Transverse colon (tissue), 4 donors: Measurements from ENCODE around the gene ENAH. TPM values are rescaled to one million over a fixed set of nuclear protein-coding genes. Genes with fewer than 3 reads are reported as not detected.

Source experiments
- DNase-seq: peaks from one replicate; pipeline ENCODE4 v3.0.0-alpha.2; 2019
- H3K27ac ChIP-seq, 4 donors: fragments of 200-600 bp; sonication (generic); 2 replicates each; pipeline ENCODE4 v1.5.1; 2016 to 2018; ENCODE audit warnings: inconsistent platforms in 4 of 4
- H3K27me3 ChIP-seq: fragments of 200-600 bp; sonication (generic); 2 replicates; pipeline ENCODE4 v1.5.1; 2017; ENCODE audit warnings: inconsistent platforms
- H3K36me3 ChIP-seq, 4 donors: fragments of 200-600 bp; sonication (generic); 2 replicates each; pipeline ENCODE4 v1.5.1; 2017 to 2019; ENCODE audit warnings: inconsistent platforms in 4 of 4
- H3K4me1 ChIP-seq, 4 donors: fragments of 200-600 bp; sonication (generic); 2 replicates each; pipeline ENCODE4 v1.5.1; 2017 to 2020; ENCODE audit warnings: inconsistent platforms in 4 of 4
- H3K4me3 ChIP-seq, 4 donors: fragments of 200-600 bp; sonication (generic); 1 replicate in 1 of 4; 2 replicates in 3 of 4; pipeline versions ENCODE4 v1.5.1 to v1.6.1; 2017 to 2019; ENCODE audit warnings: inconsistent platforms in 4 of 4
- H3K9me3 ChIP-seq, 2 donors: fragments of 200-600 bp; sonication (generic); 2 replicates each; pipeline ENCODE4 v1.5.1; 2017 to 2019; ENCODE audit warnings: inconsistent platforms in 2 of 2
- CTCF ChIP-seq, 5 experiments: fragments of 200-600 bp in 3 of 5; fragments of 450-650 bp in 2 of 5; sonication (generic) in 3 of 5; IDR thresholded peaks; 1 replicate in 2 of 5; 2 replicates in 3 of 5; pipeline ENCODE4 v1.5.1; 2016 to 2017; ENCODE audit warnings: antibody characterized with exemption in 5 of 5, inconsistent platforms in 3 of 5, mild to moderate bottlenecking in 2 of 5, moderate library complexity in 1 of 5
- EP300 ChIP-seq: sonication (generic); formaldehyde crosslinking; IDR thresholded peaks from one replicate; pipeline ENCODE4 v1.6.1; 2017; ENCODE audit warnings: antibody characterized with exemption, low read depth
- POLR2A ChIP-seq: fragments of 450-650 bp; IDR thresholded peaks from one replicate; pipeline ENCODE4 v1.6.1; 2016; ENCODE audit warnings: antibody characterized with exemption, mild to moderate bottlenecking, moderate library complexity
- POLR2AphosphoS5 ChIP-seq, 3 donors: sonication (generic); formaldehyde crosslinking; IDR thresholded peaks; one replicate each; pipeline ENCODE4 v1.6.1; 2016; ENCODE audit warnings: antibody characterized with exemption in 3 of 3
- WGBS, 2 donors: methylation state at CpG; one replicate each; pipeline ENCODE4 v1.1.5; 2018; ENCODE audit warnings: low coverage in 1 of 2; 5-methylcytosine and 5-hydroxymethylcytosine counted together
- in situ Hi-C, 4 donors: fragments of 200-750 bp; cut with MboI; loops; one replicate each; pipeline versions ENCODE4 v1.15.0 to v1.15.1; 2017; ENCODE audit warnings: low sequenced_read_pairs in 3 of 4, low pct_ligation_motif_present in 1 of 4, low pct_unique_long_range_greater_than_20kb in 1 of 4
- intact Hi-C: fragments of 100-400 bp; cut with DNase I; formaldehyde crosslinking; loops from one replicate; pipeline ENCODE4 v1.15.1; 2023; ENCODE audit warnings: low total_unique reads
- total RNA-seq, 4 donors: library from RNA; depleted of rRNA; stranded (reverse); fragments of >200 nt; gene quantifications; one replicate each; pipeline ENCODE4 v1.1.0, GENCODE V29; 2016

ENAH gene
- total RNA-seq, 4 donors from 2014 or later, result 14.7 to 140 (median 33.9) TPM

- 51 to 53% methylated on average over 2 of the region's 2 CpGs for WGBS, 2 donors
- intact Hi-C loops, result loop anchor here (10.0 kb wide), 1 partner anchor 220 kb away; the partner anchor contains the start of gene SRP9
- TF ChIP-seq POLR2A (no peak), CTCF (IDR thresholded peaks at IDR 0.05) (peak; percentile 44 to 66 (median 57))
Observed at GRCh38 chr1:225554216-225554812, 98.6 kb downstream of the ENAH start.

GRCh38 chr1:225549821-225550220 lies 103.1 kb downstream of the ENAH start:
- no peak for DNase-seq
- H3K36me3 ChIP-seq, result no peaks in the 10 kb centered on the region
- H3K4me1 ChIP-seq, result peaks cover 0 to 7% (median 1%) of the 10 kb centered on the region in 4 donors
- intact Hi-C loops (loop anchor here (10.0 kb wide), 1 partner anchor 225 kb away; the partner anchor contains the start of gene SRP9), in situ Hi-C loops (no loop called here)
- H3K4me3 ChIP-seq, result no peak overlapping the region
- H3K27ac ChIP-seq, result no peak overlapping the region
- WGBS, 2 donors, result 91 to 100% methylated on average over 2 of the region's 2 CpGs
- no peaks in the 10 kb centered on the region for H3K27me3 ChIP-seq
- H3K9me3 ChIP-seq, result no peaks in the 10 kb centered on the region
- TF ChIP-seq POLR2A (no peak), EP300 (no peak), CTCF (IDR thresholded peaks at IDR 0.05) (no peak), POLR2AphosphoS5 (IDR thresholded peaks at IDR 0.05) (no peak)

More at GRCh38 chr1:225554216-225554812, 98.6 kb downstream of the ENAH start:
- Histone ChIP-seq H3K4me3 (no peak overlapping the region), H3K9me3 (peaks cover 3 to 6% of the 10 kb centered on the region in 2 donors), H3K36me3 (no peaks in the 10 kb centered on the region), H3K27me3 (no peaks in the 10 kb centered on the region), H3K4me1 (no peaks in the 10 kb centered on the region), H3K27ac (no peak overlapping the region)
- no peak for DNase-seq
- in situ Hi-C loops, result no loop called here

GRCh38 chr1:225548140-225548857 lies 104.6 kb downstream of the ENAH start:
- H3K27me3 ChIP-seq, result no peaks in the 10 kb centered on the region
- intact Hi-C loops, result no loop called here
- no peak overlapping the region for H3K27ac ChIP-seq
- in situ Hi-C loops, result no loop called here
- DNase-seq, result no peak
- no peak overlapping the region for H3K4me3 ChIP-seq
- H3K9me3 ChIP-seq, result no peaks in the 10 kb centered on the region
- TF ChIP-seq POLR2AphosphoS5 (IDR thresholded peaks at IDR 0.05) (no peak), EP300 (no peak), CTCF (IDR thresholded peaks at IDR 0.05) (no peak), POLR2A (no peak)
- H3K4me1 ChIP-seq, result peaks cover 0 to 18% (median 5%) of the 10 kb centered on the region in 4 donors
- WGBS, 2 donors, result 67 to 81% methylated on average over 4 of the region's 4 CpGs
- no peaks in the 10 kb centered on the region for H3K36me3 ChIP-seq

GRCh38 chr1:225545649-225546048 lies 107.3 kb downstream of the ENAH start:
- H3K27me3 ChIP-seq, result no peaks in the 10 kb centered on the region
- H3K9me3 ChIP-seq, result no peaks in the 10 kb centered on the region
- H3K36me3 ChIP-seq, result no peaks in the 10 kb centered on the region
- peaks cover 0 to 18% (median 5%) of the 10 kb centered on the region in 4 donors for H3K4me1 ChIP-seq
- WGBS, 2 donors, result 79 to 83% methylated on average over 1 to 2 of the region's 2 CpGs
- H3K4me3 ChIP-seq, result no peak overlapping the region
- no peak for DNase-seq
- intact Hi-C loops, result no loop called here
- peak overlapping the region in 1 of 4 donors; percentile 31 for H3K27ac ChIP-seq
- no peak for TF ChIP-seq EP300
- TF ChIP-seq CTCF (IDR thresholded peaks at IDR 0.05), result no peak
- TF ChIP-seq POLR2A, result no peak
- TF ChIP-seq POLR2AphosphoS5 (IDR thresholded peaks at IDR 0.05), result no peak
- in situ Hi-C loops, result no loop called here
